GM21360 (cell line): ENCODE results near the gene FAM210B.
A peak's percentile ranks its signal among the peaks of the same experiment; 100 is the strongest.
"Not testable (repeated sequence)": the region's sequence is repeated elsewhere in the genome, so short reads cannot be mapped to it uniquely, and the experiment has no call there.

Experiments
- ATAC-seq: cut with Tn5 transposase; IDR thresholded peaks from one replicate; pipeline ENCODE4 v1.9.1; 2021; ENCODE audit warnings: mild to moderate bottlenecking, moderate library complexity; ENCODE audit not compliant: unreplicated experiment

FAM210B gene

DNA sequence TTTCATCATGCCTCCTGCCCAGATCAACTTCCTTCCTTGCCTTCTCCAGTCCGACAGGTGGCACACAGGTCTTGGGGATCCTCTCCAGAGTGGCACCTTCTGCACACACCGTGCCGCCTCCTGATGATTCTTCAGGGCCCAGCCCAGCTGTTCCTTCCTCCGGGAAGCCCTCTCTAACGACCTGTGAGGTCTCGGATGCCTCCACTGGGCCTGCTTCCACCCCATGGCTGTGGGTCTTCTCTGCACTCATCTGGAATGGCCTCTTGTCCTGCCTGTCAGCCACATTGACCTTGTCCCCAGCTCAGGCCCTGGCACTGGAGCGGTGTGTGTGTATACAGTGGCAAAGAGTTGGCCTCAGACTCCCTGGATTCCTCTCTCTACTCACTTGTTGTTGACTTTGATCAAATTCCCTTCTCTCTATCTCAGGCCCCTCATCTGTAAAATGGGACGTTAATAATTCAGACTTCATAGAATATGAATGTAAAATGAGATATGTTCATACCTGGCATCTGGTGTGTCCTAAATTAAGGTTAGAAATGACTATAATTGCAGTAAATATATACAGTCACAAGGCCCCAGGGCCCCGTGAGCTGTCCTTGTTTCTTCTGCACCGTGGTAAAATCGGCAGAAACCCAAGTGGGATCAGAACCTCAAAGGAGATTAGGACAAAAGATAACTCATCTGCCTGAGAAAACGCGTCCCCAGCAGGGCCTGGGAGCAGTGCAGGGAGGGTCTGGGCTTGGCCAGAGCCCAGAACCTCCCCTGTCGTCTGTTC lies 1.5 kb downstream of the FAM210B start:
- ATAC-seq = no peak

DNA sequence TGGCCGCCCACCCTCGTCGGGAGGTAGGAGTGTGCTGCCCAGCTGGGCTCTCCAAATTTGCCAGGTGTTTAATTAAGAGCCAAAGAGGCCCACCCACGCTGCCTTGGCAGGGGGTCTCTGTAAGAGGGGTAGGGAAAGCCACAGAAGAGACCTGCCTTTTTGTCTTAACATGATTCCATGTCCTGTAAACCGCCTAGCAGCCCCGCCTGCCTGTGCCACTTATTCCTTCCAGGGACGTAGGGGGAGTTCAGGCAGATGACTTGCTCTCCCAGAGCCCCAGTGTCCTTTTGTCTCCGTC lies 2.1 kb downstream of the FAM210B start:
- ATAC-seq = no peak

DNA sequence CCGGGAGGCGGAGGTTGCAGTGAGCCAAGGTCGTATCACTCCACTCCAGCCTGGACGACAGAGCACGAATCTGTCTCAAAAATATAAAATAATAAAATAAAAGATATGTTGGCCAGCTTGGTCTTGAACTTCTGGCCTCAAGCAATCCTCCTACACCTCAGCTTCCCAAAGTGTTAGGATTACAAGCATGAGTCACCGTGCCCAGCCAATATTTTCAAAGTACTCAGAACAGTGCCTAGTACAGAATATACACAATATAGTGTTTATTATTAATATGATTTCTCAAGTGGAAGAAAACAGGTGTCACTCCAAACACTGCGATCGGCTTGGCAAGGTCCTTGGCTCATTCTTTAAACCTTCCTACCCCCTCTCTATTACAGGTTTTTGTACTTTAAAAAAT lies 3.1 kb downstream of the FAM210B start:
- ATAC-seq = no peak

DNA sequence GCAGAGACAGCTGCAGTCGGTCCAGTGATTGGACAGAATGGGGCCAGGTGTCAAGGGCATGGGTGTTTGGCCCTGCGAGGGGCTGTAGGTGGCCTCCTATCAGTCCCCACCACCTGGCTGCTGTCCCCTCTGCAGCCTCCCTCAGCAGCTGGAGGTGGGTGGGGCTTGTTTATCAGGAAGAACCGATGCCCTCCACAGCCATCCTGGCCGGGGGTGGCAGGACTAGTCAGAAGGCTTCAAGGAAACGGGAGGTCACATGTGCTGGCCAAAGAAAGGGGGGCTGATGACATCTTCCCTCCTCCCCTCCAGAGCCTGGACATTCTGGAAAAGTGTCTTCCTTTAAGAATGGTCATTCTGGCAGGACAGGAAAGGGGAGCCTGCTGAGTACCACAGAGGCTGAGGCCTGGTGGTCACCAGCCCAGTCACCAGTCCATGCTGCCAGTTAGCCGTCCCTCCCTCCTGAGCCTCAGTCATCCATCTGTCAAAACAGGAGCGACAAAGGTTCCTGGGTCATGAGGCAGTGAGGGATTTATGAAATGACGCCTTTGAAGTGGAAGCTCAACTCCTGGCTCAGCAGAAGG lies 4.1 kb downstream of the FAM210B start:
- ATAC-seq = no peak

DNA sequence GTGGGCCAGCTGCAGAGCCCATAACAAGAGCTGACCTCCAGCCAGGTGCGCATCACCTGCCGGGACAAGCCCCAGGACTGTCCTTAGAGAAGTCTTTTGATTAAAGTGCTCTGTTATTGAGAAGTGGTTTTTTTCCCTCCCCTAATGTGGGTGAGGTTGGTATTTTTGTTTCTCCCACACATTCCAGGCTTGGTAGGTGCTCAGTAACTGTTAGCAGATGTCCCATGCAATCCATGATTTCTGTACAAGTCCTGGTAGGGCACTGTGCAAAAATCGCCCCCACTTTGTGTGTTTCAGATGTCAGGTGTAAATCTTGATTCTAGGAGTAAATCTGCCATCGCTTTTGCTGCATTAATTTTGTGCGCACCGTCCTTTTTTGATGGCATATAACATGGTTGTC lies 4.7 kb downstream of the FAM210B start:
- no peak for ATAC-seq

DNA sequence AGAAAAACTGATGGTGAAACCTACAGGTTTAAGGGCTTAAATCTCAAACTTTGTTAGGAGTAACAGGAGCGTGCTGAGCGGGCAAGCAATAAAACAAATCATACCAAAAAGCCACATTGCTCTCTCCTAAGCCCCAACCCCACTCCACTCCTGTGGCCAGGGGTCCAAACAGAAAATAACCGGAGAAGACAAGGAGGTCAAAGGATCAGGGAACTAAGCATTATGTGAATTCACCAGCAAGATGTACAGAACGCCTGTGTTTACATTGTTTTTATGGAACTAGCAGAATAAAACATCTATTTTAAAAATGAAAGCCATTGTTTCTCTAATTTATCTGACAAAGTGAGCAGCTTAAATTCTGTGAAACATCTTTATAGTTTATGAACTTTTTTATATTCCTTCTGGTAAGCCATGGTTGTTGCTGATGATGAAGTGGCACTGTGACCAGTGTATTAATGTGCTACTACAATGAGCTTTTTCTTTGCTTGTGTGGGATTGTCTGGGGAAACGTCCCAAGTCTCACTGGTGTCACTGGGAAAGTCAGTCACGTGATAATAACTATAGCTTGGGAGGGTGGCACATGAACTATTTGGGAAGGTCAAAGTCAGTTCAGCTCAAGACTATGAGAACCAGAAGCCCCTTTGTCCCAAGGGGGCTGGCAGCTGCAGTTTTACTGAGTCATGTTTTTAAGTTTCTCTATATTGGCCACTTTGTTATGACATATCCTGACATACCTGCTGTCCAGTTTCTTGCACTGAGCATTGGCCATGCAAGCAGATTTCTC lies 9.8 kb downstream of the FAM210B start:
- no peak for ATAC-seq

DNA sequence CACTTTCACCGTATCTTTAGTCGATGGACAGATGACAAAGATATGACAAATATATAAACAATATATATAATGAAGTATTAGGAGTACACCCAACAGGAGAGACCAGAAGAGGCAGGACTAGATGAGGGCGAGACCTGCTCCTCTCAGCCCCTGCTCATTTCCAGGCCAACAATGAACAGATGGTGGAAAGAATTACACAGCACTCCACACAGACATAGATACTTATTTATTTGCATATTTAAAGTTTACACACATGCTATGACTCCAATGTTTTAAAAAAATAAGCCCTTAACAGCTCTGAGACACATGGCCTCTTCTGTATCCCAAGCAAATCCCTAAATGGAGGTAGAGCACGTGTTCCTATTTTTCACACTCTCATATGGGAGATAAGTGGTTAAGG lies 10.4 kb downstream of the FAM210B start:
- ATAC-seq = no peak

DNA sequence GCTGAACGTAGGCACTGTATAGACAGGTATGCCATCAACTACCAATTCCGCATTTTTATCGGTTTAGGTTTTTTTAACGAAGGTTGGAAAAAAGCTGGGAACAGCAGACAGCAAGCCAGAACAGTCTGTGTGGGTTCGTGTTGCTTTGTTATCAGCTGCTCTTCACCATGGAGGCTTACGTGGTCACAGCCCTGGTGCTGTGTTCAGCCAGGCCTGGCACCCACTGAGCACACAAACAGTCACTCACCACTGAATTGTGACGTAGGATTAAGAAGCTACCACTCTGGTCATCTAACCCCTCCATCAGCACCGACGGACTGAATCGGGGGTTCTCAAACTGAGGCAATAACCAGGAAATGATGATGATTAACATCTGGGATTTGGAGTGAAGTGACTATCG lies 13.2 kb downstream of the FAM210B start:
- ATAC-seq = no peak

DNA sequence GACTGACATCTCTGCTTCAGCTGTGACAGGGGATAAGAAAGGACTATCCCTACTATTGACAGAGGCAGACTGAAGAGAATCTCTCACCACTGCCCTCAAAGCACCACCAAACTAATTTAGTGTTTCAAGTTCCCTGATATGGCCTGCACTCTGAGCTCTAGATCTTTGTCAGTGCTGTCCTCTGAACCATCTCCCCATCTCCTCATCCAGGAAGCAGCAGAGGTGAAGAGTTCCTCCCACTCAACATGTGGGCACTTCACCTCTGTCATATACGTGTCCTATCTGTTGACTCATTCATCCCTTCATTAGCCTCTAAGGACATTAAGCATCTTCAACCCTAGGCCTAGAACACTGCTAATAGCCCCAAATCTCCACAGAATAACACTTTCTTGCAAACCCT lies 14.1 kb downstream of the FAM210B start:
- ATAC-seq = no peak

DNA sequence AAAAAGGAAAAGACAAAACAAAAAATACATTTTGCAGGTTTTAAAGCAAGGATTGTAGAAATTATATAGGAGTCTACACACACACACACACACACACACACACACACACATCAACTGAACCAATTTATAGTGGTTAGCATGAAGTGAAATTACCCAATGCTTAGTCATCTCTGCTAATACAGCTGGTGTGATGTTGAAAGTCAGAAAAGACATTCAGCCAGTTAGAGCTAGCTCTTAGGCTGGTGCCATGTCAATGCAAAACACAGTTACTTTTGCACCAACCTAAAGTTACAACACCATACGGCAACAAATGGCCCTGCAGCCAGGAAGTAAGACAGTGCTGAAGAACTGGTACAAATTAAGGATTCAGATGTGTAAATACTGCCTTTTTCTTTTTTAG lies 15.2 kb downstream of the FAM210B start:
- no peak for ATAC-seq

DNA sequence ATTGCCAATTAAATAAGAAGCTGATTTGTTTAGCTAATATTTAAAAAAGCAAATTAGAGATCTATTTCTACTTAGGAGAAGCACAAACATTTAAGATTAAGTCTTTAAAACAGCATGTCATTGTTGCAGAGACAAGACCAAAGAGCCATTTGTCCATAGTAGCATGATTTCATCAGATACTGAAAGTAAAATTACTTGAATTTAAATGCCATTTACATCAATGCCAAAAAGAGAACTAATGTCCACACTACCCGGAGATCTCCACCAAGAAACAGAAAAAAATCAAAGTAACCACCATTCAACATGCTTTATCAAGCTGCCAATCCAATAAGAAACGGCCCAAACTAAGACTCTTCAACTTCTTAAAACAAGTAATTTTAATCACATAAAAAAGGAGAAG lies 17.6 kb downstream of the FAM210B start:
- ATAC-seq = no peak

DNA sequence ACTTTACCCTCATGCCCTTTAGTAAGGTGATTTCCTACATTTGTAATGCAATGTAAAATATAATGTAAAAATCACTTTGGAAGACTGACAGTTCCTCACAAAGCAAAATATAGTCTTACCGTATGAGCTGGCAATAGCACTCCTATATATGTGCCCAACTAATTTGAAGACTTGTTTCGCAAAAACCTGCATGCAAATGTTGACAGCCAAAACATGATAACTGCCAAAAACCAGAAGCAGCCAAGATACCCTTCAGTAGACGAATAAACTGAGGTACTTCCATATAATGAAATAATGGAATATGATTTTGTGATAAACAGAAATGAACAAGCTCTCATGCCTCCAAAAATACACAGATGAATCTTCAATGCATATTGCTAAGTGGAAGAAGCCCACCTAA lies 19.6 kb downstream of the FAM210B start:
- no peak for ATAC-seq

DNA sequence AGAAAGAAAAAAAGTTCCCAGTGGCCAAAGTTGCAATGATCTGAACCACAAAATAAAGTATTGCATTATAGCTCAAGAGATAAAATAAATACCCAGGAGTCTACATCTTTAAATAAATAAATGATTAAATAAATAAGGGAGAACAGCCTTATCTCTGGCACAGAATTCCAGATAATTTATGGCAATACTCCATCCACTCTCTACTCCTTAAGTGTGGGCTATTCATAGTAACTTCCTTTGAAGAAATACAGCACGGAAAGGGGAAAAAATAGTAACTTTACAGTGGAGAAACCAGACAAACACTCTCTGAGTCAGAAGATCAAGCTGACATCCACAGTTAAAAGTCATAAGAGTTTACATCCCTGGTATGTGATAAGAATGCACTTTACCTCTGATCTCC lies 21.6 kb downstream of the FAM210B start:
- ATAC-seq = no peak

DNA sequence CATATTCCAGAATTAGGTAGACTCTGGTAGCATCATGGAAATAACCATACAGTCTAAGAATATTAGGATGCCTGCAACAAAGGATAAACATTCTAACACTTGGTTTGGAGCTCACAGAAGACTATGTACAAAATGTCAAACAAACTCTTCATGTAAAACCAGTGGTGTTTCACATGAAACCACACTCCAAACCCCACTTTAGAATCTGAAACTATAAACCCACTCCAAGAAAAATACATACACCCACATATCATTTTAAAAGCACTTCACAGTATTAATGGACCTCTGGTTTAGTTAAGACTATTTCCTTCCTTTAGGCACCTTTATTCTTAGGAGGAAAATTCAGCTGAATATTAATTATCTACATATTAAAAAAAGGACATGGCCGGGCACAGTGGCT lies 22.7 kb downstream of the FAM210B start:
- peak; percentile 43 for ATAC-seq

DNA sequence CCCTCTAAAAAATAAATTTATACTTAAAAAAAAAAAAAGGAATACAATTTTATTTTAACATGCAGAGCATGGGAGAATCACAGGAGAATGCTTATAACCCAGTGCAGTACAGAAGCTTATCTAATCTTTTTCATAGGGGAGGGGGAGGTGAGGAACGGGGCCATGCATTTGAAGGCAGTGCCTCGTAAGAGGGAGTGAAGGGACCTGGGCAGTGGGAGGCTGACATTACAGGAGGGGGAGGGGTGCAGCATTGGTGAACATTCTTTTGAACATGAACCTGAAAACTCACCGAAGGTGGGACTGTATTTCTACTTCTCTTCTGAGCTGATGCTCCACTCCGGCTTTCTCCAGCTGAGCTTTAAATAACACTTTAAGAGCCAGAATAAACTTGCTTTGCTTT lies 23.9 kb downstream of the FAM210B start:
- ATAC-seq = no peak

DNA sequence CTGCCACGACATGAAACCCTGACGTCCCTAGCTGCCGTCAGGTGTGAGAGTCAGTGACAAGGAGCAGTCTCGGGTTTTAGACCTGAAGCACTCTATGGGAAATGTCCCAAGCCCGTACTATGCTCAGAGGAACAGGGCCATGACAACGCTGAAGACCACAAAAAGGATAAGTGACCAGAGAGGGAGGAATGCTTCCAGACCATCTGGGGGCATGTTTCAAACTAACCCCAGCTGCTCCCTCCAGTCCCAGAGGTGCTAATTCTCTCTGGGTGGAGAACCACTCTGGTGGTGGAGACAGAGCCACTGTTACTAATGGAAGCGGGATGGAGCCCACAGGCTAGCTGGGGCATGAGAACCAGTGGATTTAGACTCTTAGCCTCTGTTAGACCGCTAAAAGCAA lies 24.6 kb downstream of the FAM210B start:
- ATAC-seq = no peak

DNA sequence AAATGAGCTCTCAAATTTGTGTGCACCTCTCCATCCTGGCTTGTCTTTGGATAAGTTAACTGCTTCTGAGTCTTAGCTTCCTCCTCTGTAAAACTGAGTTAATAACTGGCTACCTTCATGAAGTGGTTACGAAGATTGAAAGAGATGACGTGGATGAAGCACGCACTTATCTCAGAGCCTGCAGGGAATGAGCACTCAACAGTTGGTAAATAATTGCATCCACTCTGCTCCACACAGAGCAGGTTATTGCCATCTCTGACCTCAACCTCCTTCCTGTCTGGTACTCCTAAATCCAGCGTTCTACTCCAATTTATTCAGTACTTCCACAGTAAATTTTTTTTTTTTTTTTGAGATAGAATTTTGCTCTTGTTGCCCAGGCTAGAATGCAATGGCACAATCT lies 26.4 kb downstream of the FAM210B start:
- no peak for ATAC-seq

DNA sequence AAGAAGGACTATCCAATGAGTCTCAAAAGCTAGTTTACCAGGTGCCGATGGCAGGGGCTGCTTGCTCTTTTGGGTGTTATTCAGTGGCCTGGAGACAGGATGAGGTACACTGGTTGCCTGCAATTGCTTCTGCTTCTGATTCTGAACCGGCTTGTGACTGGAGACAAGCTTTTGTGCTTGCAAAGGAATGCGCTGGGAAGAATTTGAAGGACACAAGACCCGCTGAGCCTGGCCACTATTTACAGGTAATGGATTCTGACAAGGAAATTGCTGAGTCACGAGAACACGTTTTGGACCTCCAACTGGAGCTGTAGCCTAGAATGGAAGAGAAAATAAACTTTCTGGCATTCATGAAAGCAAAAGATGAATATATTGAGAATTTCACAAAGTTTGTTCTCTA lies 27.4 kb downstream of the FAM210B start:
- ATAC-seq = no peak

DNA sequence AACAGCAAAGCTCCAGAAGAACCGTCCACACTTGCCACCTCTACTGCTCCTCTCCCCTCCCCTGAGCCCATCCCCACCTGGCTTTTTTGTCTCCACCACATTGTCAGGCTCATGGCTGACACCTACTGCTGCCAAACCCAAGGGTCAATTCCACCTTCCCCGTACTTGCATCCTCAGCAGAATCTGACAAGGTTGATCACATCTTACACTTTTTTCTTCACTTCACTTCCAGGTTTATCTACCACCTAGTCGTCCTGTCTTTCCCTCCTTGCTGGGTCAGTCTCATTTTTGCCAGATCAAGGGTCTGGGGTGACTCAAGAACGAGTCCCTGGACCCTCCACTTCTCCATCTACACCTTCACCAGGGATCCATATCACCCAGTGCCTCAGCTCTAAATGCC lies 30.1 kb downstream of the FAM210B start:
- ATAC-seq = no peak

DNA sequence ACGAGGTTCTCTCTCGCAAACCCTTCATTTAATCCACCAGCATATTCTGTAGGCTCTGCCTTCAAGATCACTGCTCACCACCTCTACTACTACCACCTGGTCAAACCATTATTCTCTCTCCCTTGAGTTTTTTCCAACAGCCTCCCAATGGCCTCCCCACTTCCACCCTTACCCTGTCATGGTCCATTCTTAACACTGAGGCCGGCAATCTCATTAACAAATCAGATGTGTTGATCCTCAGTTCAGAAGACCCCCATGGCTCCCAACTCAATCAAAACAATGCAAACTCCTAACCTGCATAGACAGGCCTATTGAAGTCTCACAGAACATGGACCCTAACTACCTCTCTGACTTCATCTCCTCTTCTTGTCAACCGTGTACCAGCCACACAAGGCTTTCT lies 31.0 kb downstream of the FAM210B start:
- no peak for ATAC-seq

DNA sequence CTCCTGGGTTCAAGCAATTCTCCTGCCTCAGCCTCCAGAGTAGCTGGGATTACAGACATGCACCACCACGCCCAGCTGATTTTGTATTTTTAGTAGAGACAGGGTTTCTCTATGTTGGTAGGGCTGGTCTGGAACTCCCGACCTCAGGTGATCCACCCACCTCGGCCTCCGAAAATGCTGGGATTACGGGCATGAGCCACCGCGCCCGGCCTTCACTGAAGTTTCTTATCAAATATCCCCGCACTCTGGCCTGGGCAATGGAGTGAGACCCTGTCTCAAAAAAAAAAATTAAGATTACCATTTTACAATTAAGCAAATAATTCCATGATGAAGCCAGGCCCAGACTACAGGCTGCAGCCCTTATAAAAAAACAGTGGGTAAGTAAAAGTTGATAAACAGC lies 31.6 kb downstream of the FAM210B start:
- ATAC-seq = not testable (repeated sequence)

DNA sequence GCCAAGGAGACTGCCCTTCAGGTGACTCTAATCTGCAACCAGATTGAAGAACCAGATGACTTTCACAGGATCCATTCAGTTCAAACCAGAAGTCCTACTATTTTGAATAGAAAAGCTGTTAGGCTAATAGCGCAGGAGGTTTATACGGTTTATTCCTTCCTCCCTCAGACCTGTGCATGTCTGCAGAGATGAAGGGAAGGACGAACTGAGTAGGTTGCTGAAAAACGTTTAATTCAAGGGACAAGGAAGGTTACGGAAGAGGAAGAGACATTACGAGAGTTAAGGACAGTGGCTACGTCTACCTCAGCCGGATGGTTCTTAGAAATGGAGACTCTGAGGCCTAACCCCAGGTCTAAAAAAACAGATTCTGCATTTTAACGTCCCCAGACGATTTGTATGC lies 32.3 kb downstream of the FAM210B start:
- ATAC-seq = no peak
